HG03066 (cell line): Measurements from ENCODE around the gene MEMO1.
"Not testable (repeated sequence)": the region's sequence is repeated elsewhere in the genome, so short reads cannot be mapped to it uniquely, and the experiment has no call there.

Experiments
- ATAC-seq: cut with Tn5 transposase; IDR thresholded peaks from one replicate; pipeline ENCODE4 v1.9.1; 2021; ENCODE audit warnings: low read depth; ENCODE audit not compliant: unreplicated experiment

MEMO1 gene

GRCh38 chr2:31998731-31999383, 12.0 kb downstream of the MEMO1 start:
- ATAC-seq, result no peak

GRCh38 chr2:31997653-31998052, 13.2 kb downstream of the MEMO1 start:
- no peak for ATAC-seq

GRCh38 chr2:31996571-31997150, 14.1 kb downstream of the MEMO1 start:
- no peak for ATAC-seq

- ATAC-seq, result no peak
Measured at GRCh38 chr2:31992934-31993333, 17.9 kb downstream of the MEMO1 start.

GRCh38 chr2:31992025-31992579, 18.7 kb downstream of the MEMO1 start:
- ATAC-seq, result no peak

GRCh38 chr2:31989946-31990345, 20.9 kb downstream of the MEMO1 start:
- no peak for ATAC-seq

- ATAC-seq, result no peak
Measured at GRCh38 chr2:31987454-31988220, 23.2 kb downstream of the MEMO1 start.

- ATAC-seq, result no peak
Measured at GRCh38 chr2:31986906-31987305, 23.9 kb downstream of the MEMO1 start.

GRCh38 chr2:31983762-31984467, 26.9 kb downstream of the MEMO1 start:
- ATAC-seq, result no peak

- ATAC-seq, result peak; percentile 98
Measured at GRCh38 chr2:31980674-31981356, 30.0 kb downstream of the MEMO1 start.

GRCh38 chr2:31979956-31980355, 30.9 kb downstream of the MEMO1 start:
- no peak for ATAC-seq

- no peak for ATAC-seq
Measured at GRCh38 chr2:31979018-31979417, 31.8 kb downstream of the MEMO1 start.

GRCh38 chr2:31978436-31978835, 32.4 kb downstream of the MEMO1 start:
- no peak for ATAC-seq

- ATAC-seq, result no peak
Measured at GRCh38 chr2:31973665-31974064, 37.1 kb downstream of the MEMO1 start.

GRCh38 chr2:31972059-31972458, 38.7 kb downstream of the MEMO1 start:
- no peak for ATAC-seq

GRCh38 chr2:31969178-31969577, 41.6 kb downstream of the MEMO1 start:
- no peak for ATAC-seq

GRCh38 chr2:31967790-31968189, 43.0 kb downstream of the MEMO1 start:
- ATAC-seq, result no peak

GRCh38 chr2:31966402-31966801, 44.4 kb downstream of the MEMO1 start:
- not testable (repeated sequence) for ATAC-seq

GRCh38 chr2:31965094-31965493, 45.7 kb downstream of the MEMO1 start:
- ATAC-seq, result no peak

- ATAC-seq, result no peak
Measured at GRCh38 chr2:31962757-31963361, 47.9 kb downstream of the MEMO1 start.
